CMK (cell line): ENCODE data around the gene HS6ST3.

ENCODE experiments used
- DNase-seq: peaks from one replicate; pipeline ENCODE4 v3.0.0-alpha.2; 2010; ENCODE audit warnings: low read depth

Gene HS6ST3

GRCh38 chr13:96792736-96793403 is 703.0 kb downstream of the HS6ST3 start:
- no peak for DNase-seq

DNA sequence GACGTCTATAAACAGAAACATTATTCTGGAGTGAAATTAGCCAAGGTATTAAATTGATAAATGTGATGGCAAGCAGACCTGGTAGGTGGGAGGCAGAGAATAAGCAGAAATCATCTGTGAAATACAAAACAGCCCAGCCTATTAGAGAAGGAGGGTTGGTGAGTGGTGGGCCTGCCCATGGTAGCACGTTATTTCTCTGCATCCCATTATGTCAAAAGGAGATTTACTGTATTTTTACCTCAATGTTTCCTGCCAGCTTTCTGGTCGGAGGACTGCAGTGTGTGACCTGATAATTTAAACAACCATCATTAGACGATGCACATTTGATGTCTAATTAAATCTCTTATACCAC is 703.5 kb downstream of the HS6ST3 start:
- no peak for DNase-seq

DNA sequence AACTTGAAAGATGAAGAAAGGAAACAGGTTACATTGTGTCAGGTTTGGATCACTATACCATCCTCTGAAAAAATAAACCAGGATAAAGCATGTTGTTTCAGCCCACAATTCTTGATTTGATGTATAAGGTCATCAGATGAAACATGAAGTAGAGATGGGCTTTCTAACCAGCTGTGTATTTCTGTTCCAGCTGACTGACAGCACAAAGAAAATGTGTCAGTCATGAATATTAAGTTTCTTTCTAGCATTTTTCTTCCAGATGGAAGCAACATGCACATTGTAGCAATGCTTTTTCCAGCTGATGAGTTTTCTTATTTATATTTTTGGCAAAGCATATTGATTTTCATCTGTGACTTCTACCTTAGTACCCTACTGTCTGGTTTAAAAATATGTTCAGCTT is 704.8 kb downstream of the HS6ST3 start:
- no peak for DNase-seq

DNA sequence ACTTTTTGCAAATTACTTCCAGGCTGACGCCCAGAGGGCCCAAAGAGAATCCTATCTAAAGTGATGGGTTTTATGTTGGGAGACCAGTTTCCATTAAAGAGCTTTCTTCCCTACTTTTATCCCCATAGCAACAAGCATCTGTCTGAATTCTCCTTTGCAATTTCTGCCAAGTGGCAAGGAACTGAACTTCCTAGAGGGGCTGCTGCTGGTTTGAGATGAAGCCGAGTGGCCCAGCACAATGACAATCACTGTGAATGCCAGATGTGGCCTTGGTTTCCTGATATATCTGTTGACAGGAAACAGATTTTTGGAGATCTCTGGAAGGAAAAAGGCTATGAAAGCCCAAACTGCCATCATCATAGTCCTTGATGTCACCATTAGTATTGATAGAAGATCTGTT is 705.8 kb downstream of the HS6ST3 start:
- no peak for DNase-seq

GRCh38 chr13:96796091-96796633 is 706.3 kb downstream of the HS6ST3 start:
- DNase-seq: no peak

DNA sequence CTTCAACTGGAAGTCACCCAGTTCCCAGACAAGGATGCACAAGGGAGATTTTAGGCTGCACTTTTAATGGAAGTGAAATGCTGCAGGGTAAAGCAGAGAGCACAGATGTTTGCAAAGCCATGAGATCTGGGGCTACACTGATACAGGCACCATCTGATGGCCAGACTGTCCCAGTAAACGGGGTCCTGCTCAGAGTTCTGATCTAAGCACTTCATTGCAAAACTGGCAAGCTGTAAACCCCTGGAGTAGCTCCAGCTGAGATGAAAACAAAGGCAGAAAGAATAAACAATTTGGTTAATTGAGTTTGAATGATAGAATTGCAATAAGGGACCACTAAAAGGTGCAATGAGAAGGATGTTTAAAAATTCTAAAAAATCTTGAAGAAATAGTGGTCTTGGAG is 707.2 kb downstream of the HS6ST3 start:
- DNase-seq: no peak

- DNase-seq: no peak
These were observed 713.7 kb downstream of the HS6ST3 start for GRCh38 chr13:96803456-96804100.

DNA sequence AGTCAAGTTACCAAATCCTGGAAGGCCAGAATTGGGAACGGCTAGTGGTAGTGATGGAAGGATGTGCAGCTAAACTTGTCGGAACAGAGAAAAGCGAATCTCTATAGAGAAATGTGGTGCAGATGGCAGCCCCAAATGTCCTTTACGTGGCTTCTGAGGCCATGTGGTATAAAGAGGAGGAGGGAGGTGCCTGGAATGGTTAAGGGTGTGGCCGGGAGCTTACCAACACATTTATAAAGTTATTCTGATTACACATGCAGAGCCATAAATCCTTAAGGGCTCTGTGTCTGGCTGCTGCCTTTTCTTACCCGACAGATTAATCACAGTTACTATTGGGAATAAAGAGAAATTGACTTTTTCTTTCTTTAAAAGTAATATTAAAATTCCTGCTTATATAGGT is 714.3 kb downstream of the HS6ST3 start:
- no peak for DNase-seq

DNA sequence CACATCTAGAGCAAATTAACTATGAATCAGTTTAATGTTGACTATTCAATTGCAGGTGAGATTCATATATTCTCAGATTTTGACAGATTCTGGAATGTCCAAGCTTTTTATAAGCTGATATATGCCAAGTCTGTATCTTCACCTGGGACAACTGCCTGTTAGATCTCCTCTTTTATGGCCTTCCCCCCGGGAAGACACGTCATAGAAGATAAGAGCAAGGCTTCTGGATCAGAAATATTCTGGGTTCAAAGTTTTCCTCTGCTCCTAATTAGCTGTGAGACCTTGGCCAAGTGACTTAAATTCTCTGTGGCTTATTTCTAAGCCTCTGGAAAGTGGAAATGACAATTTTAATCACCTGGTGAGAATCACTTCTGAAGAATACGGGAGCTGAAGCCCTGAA is 716.8 kb downstream of the HS6ST3 start:
- DNase-seq: no peak

- no peak for DNase-seq
These were observed 719.6 kb downstream of the HS6ST3 start for GRCh38 chr13:96809366-96810096.

DNA sequence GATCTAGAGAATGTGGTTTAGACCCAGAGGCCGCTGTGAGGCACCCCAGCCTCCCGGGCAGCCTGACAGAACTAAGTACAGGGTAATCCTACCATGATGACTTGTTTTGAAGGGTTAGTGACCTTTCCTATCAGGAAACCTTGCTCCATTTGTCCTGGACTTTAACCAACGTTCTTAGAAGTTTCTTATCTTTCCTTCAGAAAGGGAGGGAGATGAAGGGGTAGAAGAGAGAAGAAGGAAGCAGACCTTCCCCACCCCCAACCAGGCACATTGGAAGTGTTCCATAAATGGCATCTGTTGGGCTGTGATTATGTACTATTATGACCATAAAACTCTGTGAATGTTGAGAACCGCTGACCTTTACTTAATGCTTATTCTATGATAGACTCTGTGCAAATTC is 720.2 kb downstream of the HS6ST3 start:
- DNase-seq: no peak

- DNase-seq: no peak
These were observed 721.1 kb downstream of the HS6ST3 start for GRCh38 chr13:96811049-96811448.

GRCh38 chr13:96816261-96816660 is 726.4 kb downstream of the HS6ST3 start:
- no peak for DNase-seq

- DNase-seq: no peak
These were observed 727.0 kb downstream of the HS6ST3 start for GRCh38 chr13:96816874-96817273.

- no peak for DNase-seq
These were observed 727.5 kb downstream of the HS6ST3 start for GRCh38 chr13:96817336-96817941.

DNA sequence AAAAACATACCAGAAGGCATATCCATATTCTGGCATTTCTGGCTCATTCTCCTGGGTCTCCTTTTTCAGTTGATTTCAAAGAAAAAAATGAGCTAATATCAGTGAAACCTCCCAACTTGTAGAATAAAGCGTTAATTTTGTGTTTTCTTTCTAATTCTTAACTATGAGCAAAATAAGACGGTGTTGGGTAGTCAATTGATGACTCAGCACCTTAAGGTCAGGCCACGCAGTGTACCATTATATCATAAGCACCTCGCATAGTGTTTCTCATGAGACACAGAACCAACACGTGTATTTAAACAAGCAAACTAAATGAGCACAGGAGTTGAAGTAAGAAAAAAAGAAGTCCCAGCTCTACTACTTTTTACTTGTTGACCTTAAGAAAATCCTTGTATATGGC is 729.5 kb downstream of the HS6ST3 start:
- DNase-seq: no peak

DNA sequence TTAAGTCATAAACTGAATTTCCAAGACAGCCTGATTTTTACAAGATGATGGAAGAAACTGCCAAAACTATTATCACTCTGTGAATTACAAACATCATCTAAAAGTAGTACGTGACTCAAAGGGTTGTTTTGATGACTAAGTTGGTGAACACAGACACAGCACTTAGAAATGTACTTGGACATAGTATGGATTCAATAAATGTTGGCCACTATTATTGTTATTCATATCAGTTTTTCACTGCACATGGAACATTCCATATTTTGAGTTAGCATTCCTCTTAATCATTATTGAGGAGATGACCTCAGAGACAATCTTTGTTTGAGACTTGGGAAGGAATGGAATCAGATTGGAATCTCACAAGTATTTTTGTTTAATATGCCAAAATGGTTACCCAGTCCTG is 731.5 kb downstream of the HS6ST3 start:
- DNase-seq: no peak

DNA sequence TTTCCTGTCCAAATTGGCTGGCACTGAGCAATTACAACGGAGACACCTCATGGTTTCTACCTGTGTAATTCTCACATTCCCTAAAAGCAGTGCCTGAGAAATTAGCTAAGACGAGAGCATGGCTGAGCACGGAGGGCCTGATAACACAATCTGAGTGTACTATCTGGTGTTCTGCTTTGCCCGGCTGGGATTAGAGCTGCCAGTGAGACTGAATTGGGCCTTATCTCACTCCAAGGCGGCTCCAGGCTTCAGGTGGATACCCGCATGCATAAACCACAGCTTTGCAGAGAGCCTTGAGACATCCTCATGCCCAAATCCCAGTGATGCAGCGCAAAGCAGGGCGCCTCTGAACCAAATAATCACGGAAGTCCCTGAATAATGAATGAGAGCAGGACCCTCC is 732.1 kb downstream of the HS6ST3 start:
- DNase-seq: no peak

DNA sequence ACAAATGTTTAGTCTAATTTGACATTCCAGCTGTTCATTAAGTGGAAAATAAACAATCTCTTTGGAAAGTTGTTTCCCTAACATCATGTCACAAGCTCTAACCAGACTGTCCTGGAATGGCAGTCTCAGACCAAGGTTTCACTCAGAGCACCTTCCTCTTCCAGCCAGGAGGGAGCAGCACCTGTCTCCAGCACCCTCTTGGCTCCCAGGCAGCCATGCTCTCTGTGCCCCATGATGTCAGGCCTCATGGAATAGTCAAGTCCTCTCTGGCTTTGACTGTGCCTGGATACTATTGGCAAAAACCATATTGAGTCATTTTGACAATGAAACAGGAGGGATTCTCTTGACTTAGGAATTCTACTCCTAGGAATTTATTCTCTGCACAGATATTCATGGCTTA is 733.0 kb downstream of the HS6ST3 start:
- DNase-seq: no peak

DNA sequence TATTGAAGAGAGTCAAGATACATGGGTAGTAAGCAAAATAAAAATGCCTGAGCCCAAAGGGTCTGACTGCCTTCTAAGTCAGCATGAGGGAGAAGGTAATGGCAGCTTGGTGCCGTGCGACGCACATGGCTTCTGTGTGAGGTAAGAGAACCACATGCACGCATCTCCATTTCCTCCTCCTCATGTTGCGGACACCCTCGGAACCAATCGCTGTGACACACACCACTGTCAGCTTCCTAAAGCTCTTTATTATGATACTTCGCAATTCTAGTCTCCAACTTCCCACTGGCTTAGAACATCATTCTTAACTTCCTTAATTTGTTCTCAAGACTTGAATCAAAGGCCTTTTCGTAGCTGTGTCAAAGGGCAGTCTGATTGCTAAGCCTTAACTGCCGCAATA is 734.2 kb downstream of the HS6ST3 start:
- no peak for DNase-seq

DNA sequence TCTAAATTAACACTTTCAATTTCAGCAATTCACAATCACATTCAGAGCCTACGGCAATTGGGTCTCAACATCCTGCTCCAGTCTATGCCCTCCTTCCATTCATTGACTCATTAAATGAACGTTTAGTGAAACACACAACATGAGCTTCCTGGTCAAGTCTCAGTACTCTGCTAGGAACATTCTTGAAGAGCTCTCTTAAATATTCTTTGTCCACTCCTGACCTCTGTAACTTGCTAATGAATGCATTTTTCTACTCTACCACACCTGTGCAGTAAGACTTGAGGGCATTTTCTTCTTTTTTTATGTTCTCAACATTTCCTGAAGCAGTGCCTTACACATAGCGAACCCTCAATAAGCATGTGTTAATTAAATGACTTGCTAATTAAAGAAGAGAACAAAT is 735.7 kb downstream of the HS6ST3 start:
- DNase-seq: no peak

DNA sequence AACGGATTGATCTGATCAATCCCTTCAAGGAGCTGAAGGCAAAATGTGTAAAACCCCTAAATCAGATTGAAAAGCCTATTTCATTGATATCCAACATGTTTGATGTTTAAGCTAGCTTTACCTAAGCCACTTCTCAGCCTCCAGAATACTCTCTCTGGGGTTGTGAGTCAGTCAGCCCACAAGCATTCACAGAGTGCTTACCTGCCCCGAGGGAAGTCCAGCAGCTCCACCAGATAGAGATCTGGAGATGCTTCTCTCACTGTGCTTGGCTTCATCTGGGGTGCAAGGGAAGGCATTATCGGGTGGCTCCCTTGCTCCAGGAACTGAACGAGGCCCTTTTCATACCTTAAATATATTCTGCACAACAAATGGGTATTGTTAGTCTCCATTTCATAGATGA is 744.7 kb downstream of the HS6ST3 start:
- no peak for DNase-seq

GRCh38 chr13:96835546-96835945 is 745.6 kb downstream of the HS6ST3 start:
- no peak for DNase-seq
